ENCODE data around the gene COL26A1.

DNA sequence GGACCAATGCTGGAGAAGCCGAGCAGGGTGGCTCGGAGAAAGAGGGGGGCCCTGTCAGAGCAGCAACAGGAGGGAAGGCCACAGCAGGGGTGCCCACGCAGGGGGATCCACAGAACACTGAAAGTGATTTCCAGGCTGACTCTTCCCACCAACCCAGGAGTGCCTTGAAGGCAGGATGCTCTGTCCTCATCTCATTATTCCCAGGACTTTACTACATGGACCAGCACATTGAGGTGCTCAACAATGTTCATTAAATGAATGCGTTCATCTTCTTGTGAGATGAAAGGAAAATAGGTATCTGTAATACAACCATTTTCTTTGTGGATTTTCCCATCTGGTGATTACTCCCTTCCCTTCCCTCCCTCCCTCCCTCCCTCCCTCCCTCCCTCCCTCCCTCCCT lies 71.0 kb downstream of the COL26A1 start:
- TF ChIP-seq, protein P1, sequence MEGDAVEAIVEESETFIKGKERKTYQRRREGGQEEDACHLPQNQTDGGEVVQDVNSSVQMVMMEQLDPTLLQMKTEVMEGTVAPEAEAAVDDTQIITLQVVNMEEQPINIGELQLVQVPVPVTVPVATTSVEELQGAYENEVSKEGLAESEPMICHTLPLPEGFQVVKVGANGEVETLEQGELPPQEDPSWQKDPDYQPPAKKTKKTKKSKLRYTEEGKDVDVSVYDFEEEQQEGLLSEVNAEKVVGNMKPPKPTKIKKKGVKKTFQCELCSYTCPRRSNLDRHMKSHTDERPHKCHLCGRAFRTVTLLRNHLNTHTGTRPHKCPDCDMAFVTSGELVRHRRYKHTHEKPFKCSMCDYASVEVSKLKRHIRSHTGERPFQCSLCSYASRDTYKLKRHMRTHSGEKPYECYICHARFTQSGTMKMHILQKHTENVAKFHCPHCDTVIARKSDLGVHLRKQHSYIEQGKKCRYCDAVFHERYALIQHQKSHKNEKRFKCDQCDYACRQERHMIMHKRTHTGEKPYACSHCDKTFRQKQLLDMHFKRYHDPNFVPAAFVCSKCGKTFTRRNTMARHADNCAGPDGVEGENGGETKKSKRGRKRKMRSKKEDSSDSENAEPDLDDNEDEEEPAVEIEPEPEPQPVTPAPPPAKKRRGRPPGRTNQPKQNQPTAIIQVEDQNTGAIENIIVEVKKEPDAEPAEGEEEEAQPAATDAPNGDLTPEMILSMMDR (IDR thresholded peaks at IDR 0.05; ENCODE audit: poor library complexity, severe bottlenecking), result no peak
- TF ChIP-seq, protein P2, sequence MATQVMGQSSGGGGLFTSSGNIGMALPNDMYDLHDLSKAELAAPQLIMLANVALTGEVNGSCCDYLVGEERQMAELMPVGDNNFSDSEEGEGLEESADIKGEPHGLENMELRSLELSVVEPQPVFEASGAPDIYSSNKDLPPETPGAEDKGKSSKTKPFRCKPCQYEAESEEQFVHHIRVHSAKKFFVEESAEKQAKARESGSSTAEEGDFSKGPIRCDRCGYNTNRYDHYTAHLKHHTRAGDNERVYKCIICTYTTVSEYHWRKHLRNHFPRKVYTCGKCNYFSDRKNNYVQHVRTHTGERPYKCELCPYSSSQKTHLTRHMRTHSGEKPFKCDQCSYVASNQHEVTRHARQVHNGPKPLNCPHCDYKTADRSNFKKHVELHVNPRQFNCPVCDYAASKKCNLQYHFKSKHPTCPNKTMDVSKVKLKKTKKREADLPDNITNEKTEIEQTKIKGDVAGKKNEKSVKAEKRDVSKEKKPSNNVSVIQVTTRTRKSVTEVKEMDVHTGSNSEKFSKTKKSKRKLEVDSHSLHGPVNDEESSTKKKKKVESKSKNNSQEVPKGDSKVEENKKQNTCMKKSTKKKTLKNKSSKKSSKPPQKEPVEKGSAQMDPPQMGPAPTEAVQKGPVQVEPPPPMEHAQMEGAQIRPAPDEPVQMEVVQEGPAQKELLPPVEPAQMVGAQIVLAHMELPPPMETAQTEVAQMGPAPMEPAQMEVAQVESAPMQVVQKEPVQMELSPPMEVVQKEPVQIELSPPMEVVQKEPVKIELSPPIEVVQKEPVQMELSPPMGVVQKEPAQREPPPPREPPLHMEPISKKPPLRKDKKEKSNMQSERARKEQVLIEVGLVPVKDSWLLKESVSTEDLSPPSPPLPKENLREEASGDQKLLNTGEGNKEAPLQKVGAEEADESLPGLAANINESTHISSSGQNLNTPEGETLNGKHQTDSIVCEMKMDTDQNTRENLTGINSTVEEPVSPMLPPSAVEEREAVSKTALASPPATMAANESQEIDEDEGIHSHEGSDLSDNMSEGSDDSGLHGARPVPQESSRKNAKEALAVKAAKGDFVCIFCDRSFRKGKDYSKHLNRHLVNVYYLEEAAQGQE (IDR thresholded peaks at IDR 0.05; ENCODE audit: borderline replicate concordance), result no peak
- TF ChIP-seq POLR2AphosphoS5 (IDR thresholded peaks at IDR 0.05) (no peak), EP300 (conservative IDR thresholded peaks at IDR 0.05; ENCODE audit: poor library complexity, severe bottlenecking) (no peak), EZH2 (IDR thresholded peaks at IDR 0.05; ENCODE audit: borderline replicate concordance, insufficient read depth, low read length, poor library complexity, severe bottlenecking) (no peak), RAD21 (conservative IDR thresholded peaks at IDR 0.05) (no peak), TAF1 (IDR thresholded peaks at IDR 0.05; ENCODE audit: low read depth) (no peak), MXI1 (conservative IDR thresholded peaks at IDR 0.05; ENCODE audit: poor library complexity, severe bottlenecking) (no peak)

Measured in neural cell (in vitro differentiated cells).